Neural progenitor cell (in vitro differentiated cells): ENCODE data around the gene TOMM20L. TPM values are rescaled to one million over a fixed set of nuclear protein-coding genes. Genes with fewer than 3 reads are reported as not detected.

Experiments
- DNase-seq: peaks from one replicate; pipeline ENCODE4 v3.0.0-alpha.2; 2016; ENCODE audit warnings: low spot score
- H2AFZ ChIP-seq: fragments of 200-600 bp; sonication (generic); replicated peaks from 2 replicates; pipeline ENCODE4 v1.6.1; 2016; ENCODE audit warnings: antibody characterized with exemption
- H3F3A ChIP-seq: fragments of 200-600 bp; sonication (generic); 2 replicates; pipeline ENCODE4 v1.6.1; 2016; ENCODE audit warnings: antibody characterized with exemption, low read depth
- H3K27ac ChIP-seq: fragments of 200-600 bp; sonication (generic); 2 replicates; pipeline ENCODE4 v1.5.1; 2016; ENCODE audit warnings: mild to moderate bottlenecking
- H3K27me3 ChIP-seq: fragments of 200-600 bp; sonication (generic); 2 replicates; pipeline ENCODE4 v1.6.1; 2016; ENCODE audit warnings: mild to moderate bottlenecking, moderate library complexity
- H3K36me3 ChIP-seq: fragments of 200-600 bp; sonication (generic); 2 replicates; pipeline ENCODE4 v1.5.1; 2016
- H3K4me1 ChIP-seq: fragments of 200-600 bp; sonication (generic); 2 replicates; pipeline ENCODE4 v1.6.1; 2016; ENCODE audit warnings: mixed run types
- H3K4me2 ChIP-seq: fragments of 200-600 bp; sonication (generic); 2 replicates; pipeline ENCODE4 v1.6.1; 2016
- H3K4me3 ChIP-seq: fragments of 200-600 bp; sonication (generic); 2 replicates; pipeline ENCODE4 v1.5.1; 2016
- H3K79me2 ChIP-seq: fragments of 200-600 bp; sonication (generic); 2 replicates; pipeline ENCODE4 v1.6.1; 2016; ENCODE audit warnings: low read depth
- H3K9ac ChIP-seq: fragments of 200-600 bp; sonication (generic); 2 replicates; pipeline ENCODE4 v1.6.1; 2016
- H3K9me3 ChIP-seq: fragments of 200-600 bp; sonication (generic); 2 replicates; pipeline ENCODE4 v1.5.1; 2016; ENCODE audit warnings: low read depth
- H4K20me1 ChIP-seq: fragments of 200-600 bp; sonication (generic); 2 replicates; pipeline ENCODE4 v1.6.1; 2016; ENCODE audit warnings: low read depth
- H3K27ac Mint-ChIP-seq: 3 replicates; pipeline ENCODE4 v1.8.0; 2021; ENCODE audit warnings: mixed read lengths
- H3K27me3 Mint-ChIP-seq: 2 replicates; pipeline ENCODE4 v1.8.0; 2022; ENCODE audit warnings: low read depth, mild to moderate bottlenecking, inconsistent platforms, moderate library complexity, mixed read lengths; ENCODE audit not compliant: insufficient read depth
- H3K36me3 Mint-ChIP-seq: 3 replicates; pipeline ENCODE4 v1.8.0; 2021; ENCODE audit warnings: mixed read lengths
- H3K4me1 Mint-ChIP-seq: 3 replicates; pipeline ENCODE4 v1.8.0; 2021; ENCODE audit warnings: mixed read lengths
- H3K4me3 Mint-ChIP-seq: 3 replicates; pipeline ENCODE4 v1.8.0; 2021; ENCODE audit warnings: mild to moderate bottlenecking, moderate library complexity, mixed read lengths
- H3K9me3 Mint-ChIP-seq: 3 replicates; pipeline ENCODE4 v1.8.0; 2020; ENCODE audit warnings: mixed read lengths
- EZH2 ChIP-seq: fragments of 200-600 bp; sonication (generic); IDR thresholded peaks from 2 replicates; pipeline ENCODE4 v1.6.1; 2017; ENCODE audit warnings: antibody characterized with exemption, mild to moderate bottlenecking, moderate library complexity
- EZH2phosphoT487 ChIP-seq: fragments of 200-600 bp; sonication (generic); IDR thresholded peaks from 2 replicates; pipeline ENCODE4 v1.6.1; 2017; ENCODE audit warnings: antibody characterized with exemption
- total RNA-seq: library from RNA; depleted of rRNA; stranded (reverse); fragments of >200 nt; gene quantifications from 2 replicates; pipeline ENCODE4 v1.2.3, GENCODE V29; 2015; ENCODE audit warnings: low replicate concordance
- TF ChIP-seq, protein P1 (sequence below): fragments of 200-600 bp; sonication (generic); IDR thresholded peaks from 2 replicates; pipeline ENCODE4 v1.5.1; 2017; ENCODE audit warnings: antibody characterized with exemption, mild to moderate bottlenecking

Gene TOMM20L
- total RNA-seq, 1 donor from 2014 or later, result not detected

DNA sequence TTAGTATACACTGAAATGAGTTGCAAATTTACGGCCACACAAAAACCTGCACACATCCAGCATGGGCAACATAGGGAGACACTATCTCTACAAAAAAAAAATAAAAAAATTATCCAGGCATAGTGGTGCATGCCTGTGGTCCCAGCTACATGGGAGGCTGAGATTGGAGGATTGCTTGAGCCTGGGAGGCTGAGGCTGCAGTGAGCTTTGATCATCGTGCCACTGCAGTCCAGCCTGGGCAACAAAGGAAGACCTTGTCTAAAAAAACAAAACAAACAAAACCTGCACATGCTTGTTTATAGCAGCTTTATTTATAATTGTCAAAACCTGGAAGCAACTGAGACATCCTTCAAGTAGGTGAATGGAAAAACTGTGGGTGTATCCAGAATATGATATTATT is 4.9 kb upstream of the TOMM20L start:
- H3K36me3 Mint-ChIP-seq, result peaks cover 6% of the 10 kb centered on the region
- Histone ChIP-seq H3K79me2 (no peaks in the 10 kb centered on the region), H3K4me2 (no peak overlapping the region), H3K27me3 (peaks cover 11% of the 10 kb centered on the region), H3K9me3 (no peaks in the 10 kb centered on the region), H4K20me1 (no peaks in the 10 kb centered on the region), H3K4me3 (no peak overlapping the region), H3F3A (no peaks in the 10 kb centered on the region), H3K36me3 (no peaks in the 10 kb centered on the region), H3K9ac (no peak overlapping the region), H3K4me1 (no peaks in the 10 kb centered on the region), H2AFZ (no peak overlapping the region), H3K27ac (no peak overlapping the region)
- no peak for DNase-seq
- peaks cover 7% of the 10 kb centered on the region for H3K27me3 Mint-ChIP-seq
- H3K27ac Mint-ChIP-seq, result no peak overlapping the region
- H3K4me1 Mint-ChIP-seq, result peaks cover 4% of the 10 kb centered on the region
- TF ChIP-seq EZH2phosphoT487 (no peak), EZH2 (no peak)
- H3K4me3 Mint-ChIP-seq, result no peak overlapping the region
- no peaks in the 10 kb centered on the region for H3K9me3 Mint-ChIP-seq

DNA sequence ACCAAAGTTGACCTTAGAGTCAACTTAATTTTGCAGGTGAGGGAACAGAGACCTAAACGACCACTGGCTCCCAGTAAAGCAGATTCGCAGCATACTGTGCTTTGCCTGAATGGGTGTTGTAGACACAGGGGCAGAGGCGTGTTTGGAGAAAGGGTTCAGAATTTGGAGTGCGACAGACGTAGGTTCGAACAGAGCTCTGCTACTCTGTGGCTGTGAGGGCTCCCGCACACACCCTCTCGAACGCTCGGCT is 243 bp upstream of the TOMM20L start:
- Histone ChIP-seq H2AFZ (peak overlapping the region; percentile 96), H3K36me3 (no peaks in the 10 kb centered on the region), H3K9ac (no peak overlapping the region), H3K9me3 (no peaks in the 10 kb centered on the region), H3K4me3 (peak overlapping the region; percentile 52), H4K20me1 (no peaks in the 10 kb centered on the region), H3K27me3 (peaks cover 30% of the 10 kb centered on the region), H3K4me1 (no peaks in the 10 kb centered on the region), H3K79me2 (no peaks in the 10 kb centered on the region), H3K4me2 (peak overlapping the region; percentile 76), H3F3A (peaks cover 27% of the 10 kb centered on the region), H3K27ac (no peak overlapping the region)
- H3K27me3 Mint-ChIP-seq, result peaks cover 7% of the 10 kb centered on the region
- H3K4me3 Mint-ChIP-seq, result peak overlapping the region; percentile 85
- H3K4me1 Mint-ChIP-seq, result peaks cover 8% of the 10 kb centered on the region
- H3K9me3 Mint-ChIP-seq, result no peaks in the 10 kb centered on the region
- no peaks in the 10 kb centered on the region for H3K36me3 Mint-ChIP-seq
- H3K27ac Mint-ChIP-seq, result peak overlapping the region; percentile 42
- no peak for DNase-seq
- TF ChIP-seq EZH2phosphoT487, result no peak
- no peak for TF ChIP-seq EZH2
- TF ChIP-seq, protein P1, sequence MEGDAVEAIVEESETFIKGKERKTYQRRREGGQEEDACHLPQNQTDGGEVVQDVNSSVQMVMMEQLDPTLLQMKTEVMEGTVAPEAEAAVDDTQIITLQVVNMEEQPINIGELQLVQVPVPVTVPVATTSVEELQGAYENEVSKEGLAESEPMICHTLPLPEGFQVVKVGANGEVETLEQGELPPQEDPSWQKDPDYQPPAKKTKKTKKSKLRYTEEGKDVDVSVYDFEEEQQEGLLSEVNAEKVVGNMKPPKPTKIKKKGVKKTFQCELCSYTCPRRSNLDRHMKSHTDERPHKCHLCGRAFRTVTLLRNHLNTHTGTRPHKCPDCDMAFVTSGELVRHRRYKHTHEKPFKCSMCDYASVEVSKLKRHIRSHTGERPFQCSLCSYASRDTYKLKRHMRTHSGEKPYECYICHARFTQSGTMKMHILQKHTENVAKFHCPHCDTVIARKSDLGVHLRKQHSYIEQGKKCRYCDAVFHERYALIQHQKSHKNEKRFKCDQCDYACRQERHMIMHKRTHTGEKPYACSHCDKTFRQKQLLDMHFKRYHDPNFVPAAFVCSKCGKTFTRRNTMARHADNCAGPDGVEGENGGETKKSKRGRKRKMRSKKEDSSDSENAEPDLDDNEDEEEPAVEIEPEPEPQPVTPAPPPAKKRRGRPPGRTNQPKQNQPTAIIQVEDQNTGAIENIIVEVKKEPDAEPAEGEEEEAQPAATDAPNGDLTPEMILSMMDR, result no peak

DNA sequence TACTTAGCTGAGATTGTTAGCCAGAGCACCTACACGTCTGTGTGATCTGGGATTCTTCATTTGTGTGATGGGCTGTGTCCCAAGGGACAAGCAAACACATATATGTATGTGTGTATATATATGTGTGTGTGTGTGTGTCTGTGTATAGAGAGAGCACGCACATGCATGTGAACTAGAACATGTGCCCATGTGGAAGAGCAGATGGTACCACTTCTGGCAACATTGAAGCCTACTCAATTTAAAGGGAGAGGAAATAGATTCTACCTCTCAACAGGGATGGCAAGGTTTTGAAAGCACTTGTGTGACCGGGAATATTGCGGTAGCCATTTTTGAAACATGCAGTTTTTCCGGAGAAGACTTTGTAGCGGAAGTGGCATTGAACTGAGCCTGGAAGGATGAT is 1.4 kb downstream of the TOMM20L start:
- H3K27me3 Mint-ChIP-seq, result peaks cover 3% of the 10 kb centered on the region
- Histone ChIP-seq H3K79me2 (no peaks in the 10 kb centered on the region), H3F3A (peaks cover 27% of the 10 kb centered on the region), H3K4me2 (no peak overlapping the region), H3K4me3 (no peak overlapping the region), H2AFZ (no peak overlapping the region), H3K9me3 (no peaks in the 10 kb centered on the region), H3K4me1 (no peaks in the 10 kb centered on the region), H3K36me3 (no peaks in the 10 kb centered on the region), H3K27me3 (peaks cover 30% of the 10 kb centered on the region), H4K20me1 (no peaks in the 10 kb centered on the region), H3K27ac (no peak overlapping the region), H3K9ac (no peak overlapping the region)
- no peak for DNase-seq
- H3K27ac Mint-ChIP-seq, result no peak overlapping the region
- H3K36me3 Mint-ChIP-seq, result peaks cover 3% of the 10 kb centered on the region
- H3K9me3 Mint-ChIP-seq, result no peaks in the 10 kb centered on the region
- TF ChIP-seq EZH2 (no peak), EZH2phosphoT487 (no peak)
- TF ChIP-seq, protein P1, result no peak
- no peak overlapping the region for H3K4me3 Mint-ChIP-seq
- peaks cover 8% of the 10 kb centered on the region for H3K4me1 Mint-ChIP-seq

- H3K4me3 Mint-ChIP-seq, result no peak overlapping the region
- no peaks in the 10 kb centered on the region for H4K20me1 ChIP-seq
- H3K4me2 ChIP-seq, result no peak overlapping the region
- no peaks in the 10 kb centered on the region for H3K4me1 ChIP-seq
- DNase-seq, result no peak
- no peaks in the 10 kb centered on the region for H3K9me3 Mint-ChIP-seq
- H3K36me3 ChIP-seq, result no peaks in the 10 kb centered on the region
- H3K27ac ChIP-seq, result no peak overlapping the region
- no peak overlapping the region for H3K4me3 ChIP-seq
- no peak overlapping the region for H3K9ac ChIP-seq
- no peak overlapping the region for H2AFZ ChIP-seq
- H3K27me3 Mint-ChIP-seq, result peaks cover 3% of the 10 kb centered on the region
- peaks cover 8% of the 10 kb centered on the region for H3K4me1 Mint-ChIP-seq
- H3K79me2 ChIP-seq, result no peaks in the 10 kb centered on the region
- H3K27me3 ChIP-seq, result peaks cover 30% of the 10 kb centered on the region
- peaks cover 3% of the 10 kb centered on the region for H3K36me3 Mint-ChIP-seq
- TF ChIP-seq EZH2phosphoT487, result no peak
- TF ChIP-seq EZH2, result no peak
- TF ChIP-seq, protein P1, result no peak
- peaks cover 27% of the 10 kb centered on the region for H3F3A ChIP-seq
- H3K27ac Mint-ChIP-seq, result no peak overlapping the region
- H3K9me3 ChIP-seq, result no peaks in the 10 kb centered on the region
Observed at GRCh38 chr14:58398495-58398894, 2.8 kb downstream of the TOMM20L start.
